WTC11 (cell line): ENCODE data around the gene ECE1.

Source experiments
- CREB1 ChIP-seq: sonication (generic); formaldehyde crosslinking; IDR thresholded peaks from 2 replicates; pipeline ENCODE4 v1.8.0; 2023; ENCODE audit warnings: mild to moderate bottlenecking, missing genetic modification reagents
- CREM ChIP-seq: sonication (generic); formaldehyde crosslinking; IDR thresholded peaks from 2 replicates; pipeline ENCODE4 v1.8.1; 2022; ENCODE audit warnings: mild to moderate bottlenecking, missing genetic modification reagents, moderate library complexity
- CTCF ChIP-seq: fragments of 200-600 bp; IDR thresholded peaks from 2 replicates; pipeline ENCODE4 v1.8.0; 2022; ENCODE audit warnings: antibody characterized with exemption
- FOXJ3 ChIP-seq: sonication (generic); formaldehyde crosslinking; IDR thresholded peaks from 2 replicates; pipeline ENCODE4 v1.9.0; 2021; ENCODE audit warnings: missing genetic modification reagents, mild to moderate bottlenecking, borderline replicate concordance
- SP1 ChIP-seq: sonication (generic); formaldehyde crosslinking; conservative IDR thresholded peaks from 2 replicates; pipeline ENCODE4 v1.8.1; 2022; ENCODE audit warnings: missing genetic modification reagents

GRCh38 chr1:21200767-21201166 lies 89.5 kb downstream of the ECE1 start:
- TF ChIP-seq CREB1 (CRISPR knock-in tag) = no peak
- TF ChIP-seq FOXJ3 (CRISPR knock-in tag) = no peak
- no peak for TF ChIP-seq CREM (CRISPR knock-in tag)
- TF ChIP-seq CTCF = no peak
- TF ChIP-seq SP1 (CRISPR knock-in tag) = no peak
